ENCODE data around the gene MFRP. TPM values are rescaled to one million over a fixed set of nuclear protein-coding genes. Genes with fewer than 3 reads are reported as not detected.
A peak's percentile ranks its signal among the peaks of the same experiment; 100 is the strongest.

MFRP gene
- total RNA-seq, 2 experiments from 2014 or later, result not detected

DNA sequence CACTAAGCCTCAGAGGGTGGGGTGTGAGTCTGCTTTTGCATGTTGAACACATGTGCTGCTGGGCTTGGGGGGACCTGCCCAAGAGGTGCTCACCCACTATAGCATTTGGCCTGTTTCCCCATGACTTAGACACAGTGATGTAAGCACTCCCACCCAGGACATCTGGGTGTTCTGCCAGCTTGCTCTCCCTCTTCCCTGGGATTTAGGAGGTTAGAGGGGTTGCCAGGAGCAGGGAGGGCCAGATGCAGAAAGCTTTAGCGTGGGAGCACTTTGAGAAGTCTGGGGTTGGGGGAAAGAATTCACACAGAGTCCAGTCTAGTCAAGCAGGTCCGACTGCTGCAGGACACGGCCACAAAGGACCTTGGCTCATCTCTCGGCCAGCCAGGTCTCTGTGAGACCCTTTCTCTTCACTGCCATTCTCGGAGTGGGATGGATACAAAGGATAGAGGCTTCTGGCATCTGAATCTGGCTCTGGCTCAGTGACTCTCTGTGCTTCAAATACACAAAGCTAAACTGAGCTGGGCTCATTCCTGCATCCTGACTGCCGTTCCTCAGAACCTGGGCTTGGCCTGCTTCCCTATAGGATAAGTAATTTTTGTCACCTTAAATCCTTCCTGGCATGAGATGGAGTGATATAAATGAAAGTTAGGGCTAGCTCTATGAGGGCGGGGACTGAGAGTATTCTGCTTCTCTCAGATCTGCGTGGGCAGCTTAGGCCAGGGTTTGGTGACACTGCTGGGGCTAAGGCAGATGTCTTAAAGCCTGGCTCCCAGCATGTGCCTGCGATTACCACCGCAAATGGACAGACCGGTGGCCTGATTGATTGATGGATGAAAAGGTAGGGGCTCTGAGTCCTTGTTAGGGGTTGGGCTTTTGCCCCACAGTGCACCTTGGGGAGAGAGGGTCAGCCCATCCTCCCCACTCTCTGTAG is 20.4 kb upstream of the MFRP start:
- Mint-ChIP-seq H3K36me3 (no peaks in the 10 kb centered on the region), H3K27ac (no peak overlapping the region), H3K4me3 (no peak overlapping the region), H3K9me3 (no peaks in the 10 kb centered on the region), H3K27me3 (peaks cover 70% of the 10 kb centered on the region), H3K4me1 (peaks cover 5% of the 10 kb centered on the region)
- DNase-seq, result no peak

GRCh38 chr11:119365071-119365591 is 18.6 kb upstream of the MFRP start:
- H3K4me1 Mint-ChIP-seq, result peaks cover 5% of the 10 kb centered on the region
- no peak overlapping the region for H3K27ac Mint-ChIP-seq

GRCh38 chr11:119363851-119364590 is 17.5 kb upstream of the MFRP start:
- peaks cover 60% of the 10 kb centered on the region for H3K27me3 Mint-ChIP-seq
- no peak overlapping the region for H3K27ac Mint-ChIP-seq
- peaks cover 5% of the 10 kb centered on the region for H3K4me1 Mint-ChIP-seq
- no peaks in the 10 kb centered on the region for H3K36me3 Mint-ChIP-seq
- H3K4me3 Mint-ChIP-seq, result no peak overlapping the region
- no peaks in the 10 kb centered on the region for H3K9me3 Mint-ChIP-seq
- DNase-seq, result peak; percentile 71

More at GRCh38 chr11:119365071-119365591, 18.6 kb upstream of the MFRP start:
- no peak overlapping the region for H3K4me3 Mint-ChIP-seq
- DNase-seq, result no peak
- H3K27me3 Mint-ChIP-seq, result peaks cover 69% of the 10 kb centered on the region
- no peaks in the 10 kb centered on the region for H3K36me3 Mint-ChIP-seq
- H3K9me3 Mint-ChIP-seq, result no peaks in the 10 kb centered on the region

DNA sequence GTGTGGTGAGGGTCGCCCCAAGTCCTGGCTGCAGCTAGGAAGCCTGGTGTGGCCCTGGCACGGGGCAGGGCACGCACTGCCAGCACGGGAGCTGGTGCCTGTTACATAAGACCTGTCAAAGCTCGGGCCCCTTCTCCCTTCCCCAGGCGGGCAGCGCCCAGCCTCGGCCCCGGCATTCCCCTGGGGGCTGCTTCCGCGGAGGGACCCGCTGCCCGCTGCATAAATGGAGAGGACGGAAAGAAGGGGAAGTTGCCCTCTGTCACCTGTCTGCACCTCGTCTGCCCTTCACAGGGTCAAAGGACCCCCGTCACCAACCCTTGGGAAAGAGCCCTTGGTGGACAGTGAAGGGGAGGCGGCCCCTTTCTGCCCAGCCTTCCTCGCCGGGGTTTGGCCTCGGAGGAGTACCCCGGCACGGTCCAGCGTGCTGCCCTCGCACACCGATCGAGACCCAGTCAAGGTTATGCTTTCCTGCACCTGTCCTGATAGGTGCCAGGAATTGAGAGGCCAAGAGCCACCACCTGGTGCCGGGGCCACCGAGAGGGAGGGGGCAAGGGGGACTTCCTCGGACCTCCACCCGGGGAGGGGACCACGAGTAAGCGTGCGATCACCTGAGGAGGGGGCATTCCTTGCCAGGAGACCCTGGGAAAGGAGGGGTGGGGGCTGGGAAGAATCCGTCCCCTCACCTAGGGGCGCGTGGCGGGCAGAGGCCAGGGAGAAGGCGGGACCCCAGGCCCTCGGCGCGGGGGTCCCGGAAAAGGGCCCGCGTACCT is 16.8 kb upstream of the MFRP start:
- no peak for DNase-seq
- Mint-ChIP-seq H3K4me1 (peaks cover 5% of the 10 kb centered on the region), H3K27me3 (peaks cover 54% of the 10 kb centered on the region), H3K9me3 (no peaks in the 10 kb centered on the region), H3K27ac (no peak overlapping the region), H3K4me3 (no peak overlapping the region), H3K36me3 (no peaks in the 10 kb centered on the region)

- no peak for DNase-seq
- Mint-ChIP-seq H3K4me1 (peaks cover 5% of the 10 kb centered on the region), H3K27me3 (peaks cover 53% of the 10 kb centered on the region), H3K27ac (no peak overlapping the region), H3K36me3 (no peaks in the 10 kb centered on the region), H3K9me3 (no peaks in the 10 kb centered on the region), H3K4me3 (no peak overlapping the region)
Observed at GRCh38 chr11:119362741-119363080, 16.2 kb upstream of the MFRP start.

DNA sequence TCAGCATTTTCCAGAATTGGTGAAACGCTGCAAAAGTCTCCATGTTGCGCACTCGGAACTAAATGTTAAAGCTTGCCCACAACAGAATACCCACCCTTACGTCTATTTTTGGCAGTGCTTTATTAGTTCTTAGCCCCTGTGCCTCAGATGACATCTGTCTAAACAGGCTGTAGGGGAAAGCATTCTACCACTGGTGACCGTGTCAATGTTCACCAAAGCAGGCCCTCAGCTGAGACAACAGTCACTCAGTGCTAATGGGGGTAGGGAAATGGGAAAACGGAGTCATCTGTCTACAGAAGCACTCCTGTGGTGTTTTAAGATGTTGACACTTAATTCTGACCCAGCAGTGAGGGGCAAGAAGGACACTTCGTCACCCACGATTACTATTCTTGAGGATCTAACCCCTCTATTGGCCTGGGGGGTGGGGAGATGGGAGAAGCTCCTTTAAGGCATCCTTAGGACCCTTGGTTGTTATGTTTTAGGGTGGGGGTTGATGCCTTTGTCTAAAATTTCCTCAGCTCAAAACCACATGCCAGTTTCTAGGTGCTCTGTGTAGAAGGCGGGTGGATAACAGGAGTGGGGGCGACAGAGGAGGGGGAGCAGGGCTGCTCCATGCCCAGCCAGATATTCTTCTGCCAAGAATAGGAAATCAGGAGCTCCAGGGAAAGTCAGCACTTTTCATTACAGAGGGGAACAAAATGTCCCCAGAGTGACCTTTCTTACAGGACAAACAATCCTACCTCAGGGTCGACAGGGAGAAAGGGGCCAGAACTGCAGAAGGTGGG is 15.6 kb upstream of the MFRP start:
- H3K4me3 Mint-ChIP-seq, result no peak overlapping the region
- peaks cover 5% of the 10 kb centered on the region for H3K4me1 Mint-ChIP-seq
- H3K9me3 Mint-ChIP-seq, result no peaks in the 10 kb centered on the region
- H3K36me3 Mint-ChIP-seq, result no peaks in the 10 kb centered on the region
- no peak for DNase-seq
- peaks cover 53% of the 10 kb centered on the region for H3K27me3 Mint-ChIP-seq
- no peak overlapping the region for H3K27ac Mint-ChIP-seq

- no peak overlapping the region for H3K27ac Mint-ChIP-seq
- no peaks in the 10 kb centered on the region for H3K9me3 Mint-ChIP-seq
- H3K27me3 Mint-ChIP-seq, result peaks cover 47% of the 10 kb centered on the region
- peaks cover 8% of the 10 kb centered on the region for H3K4me1 Mint-ChIP-seq
- no peaks in the 10 kb centered on the region for H3K36me3 Mint-ChIP-seq
- no peak for DNase-seq
- no peak overlapping the region for H3K4me3 Mint-ChIP-seq
Observed at GRCh38 chr11:119361056-119361787, 14.7 kb upstream of the MFRP start.

DNA sequence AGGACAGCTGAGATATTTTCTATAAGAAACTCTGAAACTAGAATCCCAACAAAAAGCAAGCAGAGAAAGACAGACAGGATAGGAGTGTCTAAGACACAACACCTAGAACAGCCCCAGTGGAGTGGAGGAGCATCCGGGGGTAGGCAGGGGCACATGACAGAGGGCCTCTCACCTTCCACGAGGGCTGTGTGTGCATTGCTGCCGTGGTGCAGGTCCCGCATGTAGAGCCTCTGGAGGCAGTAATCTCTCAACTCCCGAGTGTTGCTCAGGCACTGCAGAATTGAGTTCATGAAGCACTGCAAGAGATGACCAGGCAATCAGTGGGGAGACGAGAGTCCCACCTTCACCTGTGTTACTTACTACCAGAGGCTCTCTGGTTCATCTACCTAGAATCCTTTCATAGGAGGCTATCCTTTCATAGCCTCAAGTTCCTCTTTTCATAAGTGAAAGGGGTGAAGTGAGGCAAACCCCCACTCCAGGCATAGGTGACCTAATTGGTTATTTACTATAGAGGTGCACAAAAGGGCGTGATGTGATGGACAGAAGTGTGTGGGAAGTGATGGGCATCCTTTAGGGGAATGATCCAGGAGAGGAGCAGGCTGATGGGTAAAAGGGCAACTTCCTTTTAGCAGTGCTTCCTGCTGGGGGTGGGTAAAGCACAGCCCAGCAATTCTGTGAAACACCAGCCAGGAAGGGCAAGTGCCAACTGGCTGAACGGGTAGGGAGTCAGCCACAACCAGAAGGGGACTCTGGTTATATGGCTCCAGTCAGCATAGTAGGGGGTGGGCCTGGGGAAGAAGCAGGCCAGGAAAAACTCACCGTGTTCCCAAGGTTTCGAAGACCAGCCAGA is 13.1 kb upstream of the MFRP start:
- no peak for DNase-seq
- peaks cover 43% of the 10 kb centered on the region for H3K27me3 Mint-ChIP-seq
- H3K36me3 Mint-ChIP-seq, result no peaks in the 10 kb centered on the region
- no peak overlapping the region for H3K4me3 Mint-ChIP-seq
- H3K27ac Mint-ChIP-seq, result no peak overlapping the region
- H3K4me1 Mint-ChIP-seq, result peaks cover 6% of the 10 kb centered on the region
- H3K9me3 Mint-ChIP-seq, result no peaks in the 10 kb centered on the region

- no peak for DNase-seq
- Mint-ChIP-seq H3K36me3 (no peaks in the 10 kb centered on the region), H3K4me1 (peaks cover 3% of the 10 kb centered on the region), H3K4me3 (no peak overlapping the region), H3K9me3 (no peaks in the 10 kb centered on the region), H3K27me3 (peaks cover 35% of the 10 kb centered on the region), H3K27ac (no peak overlapping the region)
Observed at GRCh38 chr11:119357074-119357473, 10.6 kb upstream of the MFRP start.

DNA sequence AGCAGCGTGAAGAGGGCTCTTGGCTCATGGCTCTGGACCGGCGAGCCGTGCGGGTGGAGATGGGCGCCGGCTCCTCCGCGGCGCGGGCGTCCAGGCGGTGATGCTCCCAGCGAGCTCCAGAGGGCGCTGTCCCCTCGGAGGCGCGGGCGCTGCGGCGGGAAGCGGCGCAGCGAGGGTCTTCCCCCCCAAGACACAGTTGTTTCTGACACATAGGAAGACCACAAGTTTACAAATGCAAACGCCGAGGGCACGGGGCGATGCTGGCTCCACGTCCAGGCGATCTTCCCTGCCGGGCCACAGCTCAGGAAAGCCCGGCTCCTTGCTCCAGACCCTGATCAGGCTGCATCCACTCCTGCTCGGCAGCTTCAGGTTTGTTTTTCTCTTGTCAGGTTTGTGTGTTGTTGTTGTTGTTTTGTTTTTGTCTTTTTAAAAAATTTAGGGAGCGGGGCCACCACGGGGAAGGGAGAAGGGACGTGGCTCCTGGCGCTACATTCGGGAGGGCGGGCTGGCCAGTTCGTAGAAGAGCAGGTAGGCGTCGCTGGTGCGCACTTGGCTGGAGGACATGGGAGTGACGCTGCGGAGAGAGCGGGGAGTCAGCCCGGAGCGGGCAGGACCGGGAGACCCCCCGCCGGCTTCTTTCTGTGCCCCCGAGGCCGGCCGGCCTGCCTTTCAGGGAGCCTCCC is 10.0 kb upstream of the MFRP start:
- Mint-ChIP-seq H3K9me3 (no peaks in the 10 kb centered on the region), H3K27me3 (peaks cover 40% of the 10 kb centered on the region), H3K4me3 (peak overlapping the region; percentile 85), H3K4me1 (peaks cover 3% of the 10 kb centered on the region), H3K27ac (peak overlapping the region; percentile 49), H3K36me3 (no peaks in the 10 kb centered on the region)
- DNase-seq, result peak; percentile 74

DNA sequence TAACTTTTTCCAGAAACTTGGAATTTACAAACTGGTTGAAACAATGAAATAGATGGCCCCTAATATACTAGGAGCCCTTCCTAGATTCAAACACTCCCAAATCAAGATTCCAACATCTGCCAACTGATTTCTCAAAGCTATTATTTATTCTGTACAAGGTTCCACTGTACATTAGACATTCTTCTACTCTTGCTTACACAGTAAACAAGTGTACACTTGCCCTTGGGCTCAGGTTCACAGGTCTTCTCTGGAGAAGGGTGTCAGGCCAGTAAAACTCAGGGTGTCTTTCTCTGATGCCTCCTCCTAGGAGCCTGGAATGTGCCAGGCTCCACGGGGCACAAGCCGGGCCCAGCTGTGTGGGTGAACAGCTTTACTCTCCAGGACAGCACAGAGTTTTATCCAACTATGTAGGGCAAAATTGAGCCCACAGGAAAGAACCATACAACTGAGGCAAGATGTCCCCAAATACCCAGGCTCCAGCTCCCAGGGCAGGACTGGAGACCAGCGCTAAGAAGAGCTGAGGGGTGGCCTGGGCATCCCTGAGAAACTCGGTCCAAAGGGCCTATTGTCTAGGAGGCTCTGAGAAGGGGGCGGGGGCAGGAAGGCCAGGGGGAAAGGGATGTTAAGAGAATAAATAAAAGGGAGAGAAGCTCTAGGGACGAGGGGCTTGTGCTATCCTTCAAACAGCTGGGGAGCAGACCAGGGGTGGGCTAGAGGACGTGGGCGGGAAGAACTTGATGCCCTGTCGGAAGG is 8.8 kb upstream of the MFRP start:
- Mint-ChIP-seq H3K27me3 (peaks cover 46% of the 10 kb centered on the region), H3K36me3 (no peaks in the 10 kb centered on the region), H3K4me1 (peaks cover 3% of the 10 kb centered on the region), H3K4me3 (no peak overlapping the region), H3K27ac (no peak overlapping the region), H3K9me3 (no peaks in the 10 kb centered on the region)
- no peak for DNase-seq

- no peak overlapping the region for H3K27ac Mint-ChIP-seq
- no peaks in the 10 kb centered on the region for H3K9me3 Mint-ChIP-seq
- peaks cover 45% of the 10 kb centered on the region for H3K27me3 Mint-ChIP-seq
- H3K36me3 Mint-ChIP-seq, result no peaks in the 10 kb centered on the region
- DNase-seq, result no peak
- H3K4me3 Mint-ChIP-seq, result no peak overlapping the region
- H3K4me1 Mint-ChIP-seq, result peaks cover 6% of the 10 kb centered on the region
Observed at GRCh38 chr11:119352857-119353260, 6.4 kb upstream of the MFRP start.
